Cardiac fibroblast (primary cell): ENCODE data around the gene TUB.

Experiments used
- DNase-seq, 2 donors: peaks; one replicate each; pipeline versions ENCODE4 v3.0.0 to v3.0.0-alpha.2; 2010; ENCODE audit warnings: low read depth in 2 of 2
- H3K4me3 ChIP-seq, 2 donors: replicated peaks in 1 of 2; 1 replicate in 1 of 2; 2 replicates in 1 of 2; pipeline ENCODE4 v1.5.1; 2011; ENCODE audit warnings: low read depth in 2 of 2, low read length in 2 of 2, mild to moderate bottlenecking in 2 of 2, moderate library complexity in 1 of 2
- TF ChIP-seq, protein P1 (sequence below): IDR thresholded peaks from one replicate; pipeline ENCODE4 v1.5.1; 2011; ENCODE audit warnings: low read depth, mild to moderate bottlenecking, low read length, inconsistent platforms

Gene TUB

DNA sequence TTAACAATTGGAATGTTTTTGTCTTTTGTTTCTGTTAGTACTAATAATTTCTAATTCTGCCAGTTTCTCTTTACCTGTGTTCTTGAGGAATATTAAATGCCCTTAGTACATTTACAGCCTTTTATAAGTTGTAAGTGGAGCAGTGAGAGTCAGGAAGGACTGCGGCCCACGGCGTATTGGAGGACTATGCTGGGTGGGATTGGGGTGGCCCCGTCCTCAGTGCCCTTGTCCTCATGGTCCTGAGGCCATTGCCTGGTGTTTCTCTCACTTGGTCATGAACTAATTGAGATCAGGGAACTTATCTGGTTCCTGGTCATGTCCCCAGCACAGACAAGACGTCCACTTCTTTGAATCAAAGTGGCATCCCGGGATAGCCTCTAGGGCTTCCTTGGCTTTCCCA is 3.3 kb downstream of the TUB start:
- no peak overlapping the region for H3K4me3 ChIP-seq
- DNase-seq = no peak
- TF ChIP-seq, protein P1, sequence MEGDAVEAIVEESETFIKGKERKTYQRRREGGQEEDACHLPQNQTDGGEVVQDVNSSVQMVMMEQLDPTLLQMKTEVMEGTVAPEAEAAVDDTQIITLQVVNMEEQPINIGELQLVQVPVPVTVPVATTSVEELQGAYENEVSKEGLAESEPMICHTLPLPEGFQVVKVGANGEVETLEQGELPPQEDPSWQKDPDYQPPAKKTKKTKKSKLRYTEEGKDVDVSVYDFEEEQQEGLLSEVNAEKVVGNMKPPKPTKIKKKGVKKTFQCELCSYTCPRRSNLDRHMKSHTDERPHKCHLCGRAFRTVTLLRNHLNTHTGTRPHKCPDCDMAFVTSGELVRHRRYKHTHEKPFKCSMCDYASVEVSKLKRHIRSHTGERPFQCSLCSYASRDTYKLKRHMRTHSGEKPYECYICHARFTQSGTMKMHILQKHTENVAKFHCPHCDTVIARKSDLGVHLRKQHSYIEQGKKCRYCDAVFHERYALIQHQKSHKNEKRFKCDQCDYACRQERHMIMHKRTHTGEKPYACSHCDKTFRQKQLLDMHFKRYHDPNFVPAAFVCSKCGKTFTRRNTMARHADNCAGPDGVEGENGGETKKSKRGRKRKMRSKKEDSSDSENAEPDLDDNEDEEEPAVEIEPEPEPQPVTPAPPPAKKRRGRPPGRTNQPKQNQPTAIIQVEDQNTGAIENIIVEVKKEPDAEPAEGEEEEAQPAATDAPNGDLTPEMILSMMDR = no peak

- no peak overlapping the region for H3K4me3 ChIP-seq
- TF ChIP-seq, protein P1 = no peak
Observed at GRCh38 chr11:8085011-8085645, 4.1 kb downstream of the TUB start.

GRCh38 chr11:8086001-8086479 is 5.0 kb downstream of the TUB start:
- DNase-seq = no peak
- no peak overlapping the region for H3K4me3 ChIP-seq
- TF ChIP-seq, protein P1 = no peak

More at GRCh38 chr11:8085011-8085645, 4.1 kb downstream of the TUB start:
- DNase-seq = no peak

GRCh38 chr11:8086571-8086970 is 5.6 kb downstream of the TUB start:
- DNase-seq = no peak
- H3K4me3 ChIP-seq = no peak overlapping the region
- TF ChIP-seq, protein P1 = no peak

- no peak for DNase-seq
- TF ChIP-seq, protein P1 = peak; percentile 29
- no peak overlapping the region for H3K4me3 ChIP-seq
Observed at GRCh38 chr11:8087185-8087584, 6.2 kb downstream of the TUB start.

GRCh38 chr11:8087756-8088155 is 6.7 kb downstream of the TUB start:
- TF ChIP-seq, protein P1 = no peak
- DNase-seq = no peak

More at GRCh38 chr11:8087756-8088155, 6.7 kb downstream of the TUB start:
- no peak overlapping the region for H3K4me3 ChIP-seq
